ENCODE measurements around the gene PON1. TPM values are rescaled to one million over a fixed set of nuclear protein-coding genes. Genes with fewer than 3 reads are reported as not detected.

Gene PON1
- not detected for total RNA-seq

DNA sequence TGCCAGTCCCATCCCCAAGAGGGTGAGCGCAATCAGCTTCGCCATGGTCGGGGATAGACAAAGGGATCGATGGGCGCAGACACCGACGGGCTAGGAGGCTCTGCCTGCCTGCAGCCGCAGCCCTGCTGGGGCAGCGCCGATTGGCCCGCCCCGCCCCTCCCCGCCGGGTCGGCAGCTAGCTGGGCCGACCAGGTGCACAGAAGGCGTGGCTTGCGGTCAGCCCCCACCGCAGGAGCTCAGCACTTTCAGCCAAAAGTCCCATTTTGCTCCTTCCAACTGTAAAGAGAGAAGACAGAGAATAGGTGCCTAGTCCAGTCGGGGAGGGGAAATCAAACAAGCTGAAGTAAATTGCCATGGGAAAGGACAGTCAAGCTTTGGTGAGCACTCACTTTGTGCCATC lies at the start of gene PON1:
TSS of gene PON1 (minus strand) at position 102 of the 400 bp plus-strand sequence. CDS start at position 45, 57 bp downstream.

Other genes starting within 250 kb of the PON1 start
- not detected for gene PON3, start 71.8 kb upstream of the PON1 start, total RNA-seq
- 1 to 10 TPM; 1.6 to 1.8 TPM for gene PON2, start 110.5 kb upstream of the PON1 start, total RNA-seq
- not detected for gene ASB4, start 161.4 kb upstream of the PON1 start, total RNA-seq

All from activated naive CD4-positive, alpha-beta T cell treated with anti-CD3 and anti-CD28 coated beads, Interleukin-2, amount 10 ng/mL, durations not matched to agents 5 hours and 36 hours (primary cell).